ENCODE results near the gene SCN1B.
"Not testable (repeated sequence)": the region's sequence is repeated elsewhere in the genome, so short reads cannot be mapped to it uniquely, and the experiment has no call there.

SCN1B gene

GRCh38 chr19:35019144-35019543 is 11.1 kb upstream of the SCN1B start:
- no peak for DNase-seq

GRCh38 chr19:35021016-35021415 is 9.3 kb upstream of the SCN1B start:
- DNase-seq, result no peak

- DNase-seq, result no peak
Observed at GRCh38 chr19:35021596-35021995, 8.7 kb upstream of the SCN1B start.

GRCh38 chr19:35022460-35022859 is 7.8 kb upstream of the SCN1B start:
- no peak for DNase-seq

GRCh38 chr19:35023428-35023827 is 6.8 kb upstream of the SCN1B start:
- DNase-seq, result no peak

GRCh38 chr19:35024095-35024494 is 6.2 kb upstream of the SCN1B start:
- DNase-seq, result no peak

GRCh38 chr19:35025969-35026368 is 4.3 kb upstream of the SCN1B start:
- DNase-seq, result no peak

- DNase-seq, result no peak
Observed at GRCh38 chr19:35026418-35026817, 3.9 kb upstream of the SCN1B start.

- no peak for DNase-seq
Observed at GRCh38 chr19:35027009-35027408, 3.3 kb upstream of the SCN1B start.

- no peak for DNase-seq
Observed at GRCh38 chr19:35027851-35028599, 2.2 kb upstream of the SCN1B start.

GRCh38 chr19:35028600-35028885 is 1.7 kb upstream of the SCN1B start:
- DNase-seq, result not testable (repeated sequence)

GRCh38 chr19:35029275-35029736 is 964 bp upstream of the SCN1B start:
- DNase-seq, result not testable (repeated sequence)

GRCh38 chr19:35029737-35030256 is 473 bp upstream of the SCN1B start:
- DNase-seq, result no peak

GRCh38 chr19:35031072-35031881 is 1.0 kb downstream of the SCN1B start:
- no peak for DNase-seq

GRCh38 chr19:35032356-35032865 is 2.1 kb downstream of the SCN1B start:
- no peak for DNase-seq

GRCh38 chr19:35033067-35034004 is 3.1 kb downstream of the SCN1B start:
- no peak for DNase-seq

GRCh38 chr19:35034005-35034502 is 3.8 kb downstream of the SCN1B start:
- DNase-seq, result no peak

- no peak for DNase-seq
Observed at GRCh38 chr19:35034588-35035382, 4.5 kb downstream of the SCN1B start.

- no peak for DNase-seq
Observed at GRCh38 chr19:35037716-35038622, 7.7 kb downstream of the SCN1B start.
